Kidney (tissue), 14 donors: ENCODE measurements around the gene THRB. TPM values are rescaled to one million over a fixed set of nuclear protein-coding genes. Genes with fewer than 3 reads are reported as not detected.

Experiments
- DNase-seq, 5 donors: peaks; one replicate each; pipeline ENCODE4 v3.0.0-alpha.2; 2013 to 2020
- FAIRE-seq: peaks from 2 replicates; lab custom pipeline; 2012; peaks lifted over from hg19 to GRCh38; lab: Jason Lieb, UNC
- H3K27ac ChIP-seq, 2 donors: one replicate each; pipeline ENCODE4 v1.7.0; 2013; ENCODE audit warnings: low read depth in 2 of 2, low read length in 2 of 2, inconsistent platforms in 1 of 2
- H3K27me3 ChIP-seq: one replicate; pipeline ENCODE4 v1.7.1; 2013; ENCODE audit warnings: low read length, inconsistent platforms; ENCODE audit not compliant: control insufficient read depth, insufficient read depth
- H3K36me3 ChIP-seq, 3 donors: one replicate each; pipeline versions ENCODE4 v1.7.0 to v1.7.1; 2013; ENCODE audit warnings: low read length in 3 of 3, control low read depth in 1 of 3, inconsistent platforms in 1 of 3; ENCODE audit not compliant: insufficient read depth in 3 of 3, control insufficient read depth in 2 of 3
- H3K4me1 ChIP-seq, 3 donors: one replicate each; pipeline versions ENCODE4 v1.7.0 to v1.7.1; 2013; ENCODE audit warnings: low read length in 3 of 3, inconsistent platforms in 1 of 3, low read depth in 1 of 3; ENCODE audit not compliant: control insufficient read depth in 2 of 3, insufficient read depth in 2 of 3
- H3K4me3 ChIP-seq, 3 donors: one replicate each; pipeline versions ENCODE4 v1.7.0 to v1.8.1; 2013; ENCODE audit warnings: low read length in 3 of 3, control low read depth in 1 of 3, inconsistent platforms in 1 of 3
- H3K9ac ChIP-seq, 3 donors: one replicate each; pipeline versions ENCODE4 v1.7.0 to v1.7.1; 2013; ENCODE audit warnings: low read length in 3 of 3, control low read depth in 1 of 3, inconsistent platforms in 1 of 3
- H3K9me3 ChIP-seq, 3 donors: one replicate each; pipeline versions ENCODE4 v1.7.0 to v1.7.1; 2013; ENCODE audit warnings: low read length in 3 of 3, control low read depth in 1 of 3, inconsistent platforms in 1 of 3; ENCODE audit not compliant: control insufficient read depth in 2 of 3, insufficient read depth in 1 of 3
- CTCF ChIP-seq: IDR thresholded peaks from 3 replicates; pipeline ENCODE4 v1.5.1; 2012; ENCODE audit warnings: mild to moderate bottlenecking, moderate library complexity, borderline replicate concordance; ENCODE audit not compliant: insufficient read depth; ENCODE audit errors: extremely low read depth
- intact Hi-C: fragments of 100-400 bp; cut with DNase I; formaldehyde crosslinking; loops from one replicate; pipeline ENCODE4 v1.11.1; 2022
- polyA plus RNA-seq: library from polyadenylated mRNA; stranded (reverse); fragments of 350-450 nt; fragmentation: Illumina TruSeq; extraction: RNeasy Lipid Tissue Mini Kit (QIAGEN cat#74804); gene quantifications from one replicate; pipeline ENCODE4 v1.2.3, GENCODE V29; 2014; ENCODE audit warnings: low read depth, low replicate concordance; ENCODE audit not compliant: insufficient read depth
- total RNA-seq: library from RNA; stranded (reverse); fragmentation: NEBNext Ultra II Directional; extraction: Animal tissue kit (Norgen Biotek cat#: 25700); gene quantifications from one replicate; pipeline ENCODE4 v1.2.1, GENCODE V29; 2021
- donor health status: control.
- donor health status: control.
- donor health status: control.
- donor health status: control.
- donor health status: control.
- donor health status: DM: yes; HTN: yes; CAD: no.
- donor health status: Normal renal cell carcinoma (clear cell type).

Gene THRB
- total and polyA plus RNA-seq, 2 donors from 2014 or later: 4.5 to 17.2 TPM

- Histone ChIP-seq H3K27ac (no peak overlapping the region), H3K9ac (peak overlapping the region in 1 of 3 donors; percentile 47), H3K27me3 (no peaks in the 10 kb centered on the region), H3K36me3 (no peaks in the 10 kb centered on the region), H3K4me1 (peaks cover 0 to 41% (median 0%) of the 10 kb centered on the region in 3 donors), H3K9me3 (no peaks in the 10 kb centered on the region), H3K4me3 (peak overlapping the region in 1 of 3 donors; percentile 18)
- FAIRE-seq: no peak
- no peak for TF ChIP-seq CTCF
- no peak for DNase-seq
- intact Hi-C loops: no loop called here
Measured at GRCh38 chr3:24450160-24450907, 44.3 kb downstream of the THRB start.

GRCh38 chr3:24447836-24448235 lies 46.8 kb downstream of the THRB start:
- FAIRE-seq (no peak), DNase-seq (no peak)
- no peak overlapping the region for H3K9ac ChIP-seq
- H3K4me3 ChIP-seq: no peak overlapping the region
- no peak for TF ChIP-seq CTCF
- intact Hi-C loops: no loop called here
- peaks cover 0 to 41% (median 0%) of the 10 kb centered on the region in 3 donors for H3K4me1 ChIP-seq
- no peaks in the 10 kb centered on the region for H3K9me3 ChIP-seq
- no peaks in the 10 kb centered on the region for H3K27me3 ChIP-seq
- H3K36me3 ChIP-seq: no peaks in the 10 kb centered on the region
- H3K27ac ChIP-seq: no peak overlapping the region

GRCh38 chr3:24446032-24446431 lies 48.6 kb downstream of the THRB start:
- H3K4me3 ChIP-seq: no peak overlapping the region
- intact Hi-C loops: no loop called here

More at GRCh38 chr3:24446032-24446431, 48.6 kb downstream of the THRB start:
- TF ChIP-seq CTCF: no peak
- FAIRE-seq: no peak
- Histone ChIP-seq H3K4me1 (peaks cover 0 to 31% (median 4%) of the 10 kb centered on the region in 3 donors), H3K9me3 (no peaks in the 10 kb centered on the region), H3K9ac (no peak overlapping the region), H3K27me3 (no peaks in the 10 kb centered on the region), H3K36me3 (no peaks in the 10 kb centered on the region), H3K27ac (no peak overlapping the region)
- DNase-seq: no peak
